Measurements from ENCODE around the gene SORCS1.

GRCh38 chr10:106958589-106959361 lies 205.7 kb downstream of the SORCS1 start:
- TF ChIP-seq CTCF (IDR thresholded peaks at IDR 0.05) (no peak), POLR2A (IDR thresholded peaks at IDR 0.05) (no peak)
